ENCODE data around the gene METTL8. TPM values are rescaled to one million over a fixed set of nuclear protein-coding genes. Genes with fewer than 3 reads are reported as not detected.

METTL8 gene
- polyA plus RNA-seq, 1 of the 3 experiments (the other 2 are of a cell fraction), result 5.1 TPM

- CTCF ChIA-PET, result no interaction called here
- POLR2A ChIA-PET, result no interaction called here
- H3K4me2 ChIP-seq, result peak overlapping the region; percentile 1; the same call in 1 of the 2 replicates
Measured at GRCh38 chr2:171390941-171391516, 42.8 kb downstream of the METTL8 start.

More at GRCh38 chr2:171390941-171391516, 42.8 kb downstream of the METTL8 start:
- DNase-seq, result no peak
- H3K27me3 ChIP-seq (ENCODE audit: insufficient read depth), result no peaks in the 10 kb centered on the region
- no peaks in the 10 kb centered on the region for H3K36me3 ChIP-seq (replicated peaks in 1 of 2; ENCODE audit: control insufficient read depth in 1 of 2, insufficient read depth in 2 of 2, low read length in 1 of 2)
- peak overlapping the region in 1 of 2 experiments; percentile 24; a peak in 2 of 4 replicates for H3K27ac ChIP-seq (ENCODE audit: low read depth in 2 of 2, low read length in 1 of 2)
- H3K9me3 ChIP-seq, result 0 out of 2 replicates have a peak, but pooled peaks cover 4% of the 10 kb centered on the region
- peaks cover 0 to 14% of the 10 kb centered on the region in 2 experiments; a peak in 1 of 4 replicates for H3K4me1 ChIP-seq (ENCODE audit: control insufficient read depth in 1 of 2, insufficient read depth in 2 of 2, low read depth in 1 of 2, low read length in 1 of 2)
- H4K20me1 ChIP-seq (ENCODE audit: insufficient read depth), result no peaks in the 10 kb centered on the region
- H3K9ac ChIP-seq, result no peak overlapping the region
- no peak overlapping the region for H3K4me3 ChIP-seq (ENCODE audit: low read depth in 2 of 2, low read length in 1 of 2)
- H2AFZ ChIP-seq (ENCODE audit: low read depth), result no peak overlapping the region
- WGBS (ENCODE audit: low lambda C conversion rate), result 73% methylated on average over 1 of the region's 1 CpG
- H3F3A ChIP-seq (replicated peaks; ENCODE audit: insufficient read depth), result peaks cover 18% of the 10 kb centered on the region
- H3K9me2 ChIP-seq, result no peaks in the 10 kb centered on the region
- TF ChIP-seq RCOR1 (IDR thresholded peaks at IDR 0.05; ENCODE audit: low read length), result no peak
- no peak for TF ChIP-seq ELF1 (IDR thresholded peaks at IDR 0.05)
- no peak for TF ChIP-seq SIN3A (IDR thresholded peaks at IDR 0.05; ENCODE audit: borderline replicate concordance, low read depth, low read length)
- TF ChIP-seq GABPA (IDR thresholded peaks at IDR 0.05; ENCODE audit: low read depth), result no peak
- TF ChIP-seq FOXM1 (IDR thresholded peaks at IDR 0.05; ENCODE audit: low read depth), result no peak
- TF ChIP-seq, protein P1, sequence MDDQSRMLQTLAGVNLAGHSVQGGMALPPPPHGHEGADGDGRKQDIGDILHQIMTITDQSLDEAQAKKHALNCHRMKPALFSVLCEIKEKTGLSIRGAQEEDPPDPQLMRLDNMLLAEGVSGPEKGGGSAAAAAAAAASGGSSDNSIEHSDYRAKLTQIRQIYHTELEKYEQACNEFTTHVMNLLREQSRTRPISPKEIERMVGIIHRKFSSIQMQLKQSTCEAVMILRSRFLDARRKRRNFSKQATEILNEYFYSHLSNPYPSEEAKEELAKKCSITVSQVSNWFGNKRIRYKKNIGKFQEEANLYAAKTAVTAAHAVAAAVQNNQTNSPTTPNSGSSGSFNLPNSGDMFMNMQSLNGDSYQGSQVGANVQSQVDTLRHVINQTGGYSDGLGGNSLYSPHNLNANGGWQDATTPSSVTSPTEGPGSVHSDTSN (IDR thresholded peaks at IDR 0.05), result peak; percentile 37; the same call in 1 of the 2 replicates
- TF ChIP-seq MEF2A (IDR thresholded peaks at IDR 0.05; ENCODE audit: borderline replicate concordance, low read depth), result no peak
- no peak for TF ChIP-seq REST (IDR thresholded peaks at IDR 0.05; ENCODE audit: low read depth, low read length)
- TF ChIP-seq CHD2 (IDR thresholded peaks at IDR 0.05; ENCODE audit: low read length, partially characterized antibody), result no peak
- TF ChIP-seq USF1 (IDR thresholded peaks at IDR 0.05; ENCODE audit: borderline replicate concordance, low read depth), result no peak
- 0 out of 2 replicates have a peak, but pooled peaks have one; percentile 14 for TF ChIP-seq FOSL2 (IDR thresholded peaks at IDR 0.05; ENCODE audit: borderline replicate concordance, low read depth)
- H3K79me2 ChIP-seq (ENCODE audit: insufficient read depth), result no peaks in the 10 kb centered on the region
